ENCODE results near the gene NLK.
A peak's percentile ranks its signal among the peaks of the same experiment; 100 is the strongest.
"Not testable (repeated sequence)": the region's sequence is repeated elsewhere in the genome, so short reads cannot be mapped to it uniquely, and the experiment has no call there.

The NLK gene

GRCh38 chr17:28029044-28029443, 13.4 kb upstream of the NLK start:
- no peak overlapping the region for H3K4me3 ChIP-seq (ENCODE audit: low read length)

GRCh38 chr17:28030386-28030785, 12.1 kb upstream of the NLK start:
- DNase-seq (ENCODE audit: low read depth) = no peak
- TF ChIP-seq CTCF (conservative IDR thresholded peaks at IDR 0.05; ENCODE audit: low read length) = no peak
- H3K4me3 ChIP-seq (ENCODE audit: low read length) = no peak overlapping the region

More at GRCh38 chr17:28029044-28029443, 13.4 kb upstream of the NLK start:
- no peak for TF ChIP-seq CTCF (conservative IDR thresholded peaks at IDR 0.05; ENCODE audit: low read length)
- no peak for DNase-seq (ENCODE audit: low read depth)

- DNase-seq (ENCODE audit: low read depth) = no peak
- no peak overlapping the region for H3K4me3 ChIP-seq (ENCODE audit: low read length)
- no peak for TF ChIP-seq CTCF (conservative IDR thresholded peaks at IDR 0.05; ENCODE audit: low read length)
Observed at GRCh38 chr17:28031174-28031573, 11.3 kb upstream of the NLK start.

DNA sequence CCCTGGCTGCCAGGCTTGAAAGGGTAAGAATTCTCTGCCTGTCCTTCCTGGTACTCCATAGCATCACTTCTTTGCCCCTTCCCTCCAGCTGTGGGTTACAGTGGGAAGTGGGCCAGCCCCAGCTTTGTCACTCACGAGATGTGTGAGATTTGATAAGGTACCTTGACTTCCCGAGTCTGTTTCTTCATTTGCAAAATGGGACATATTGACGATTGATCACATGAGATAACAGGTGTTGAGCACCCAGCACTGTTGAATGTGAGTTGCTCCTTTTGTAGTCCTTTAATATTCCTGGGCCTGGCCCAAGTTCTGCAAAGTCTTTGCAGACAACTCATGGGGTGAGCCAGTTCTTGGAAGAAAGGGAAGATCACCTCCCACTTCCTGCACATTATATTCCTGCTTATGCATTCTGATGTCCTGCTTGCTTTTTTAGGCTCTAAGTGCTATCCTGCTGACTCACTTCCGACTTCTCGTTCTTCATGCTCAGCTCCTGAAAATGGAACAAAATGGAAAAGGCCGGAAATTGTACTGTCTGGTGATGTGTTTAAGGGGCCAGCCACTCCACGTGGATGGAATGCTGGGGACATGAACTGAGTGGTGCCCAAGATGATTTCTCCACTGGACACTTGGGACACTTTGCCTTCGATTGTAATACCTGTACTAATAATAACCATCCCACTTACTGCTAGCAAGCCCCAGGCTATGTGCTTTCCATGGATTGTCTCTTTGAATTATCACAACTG, 8.3 kb upstream of the NLK start:
- DNase-seq (ENCODE audit: low read depth) = peak; percentile 82
- no peak overlapping the region for H3K4me3 ChIP-seq (ENCODE audit: low read length)
- no peak for TF ChIP-seq CTCF (conservative IDR thresholded peaks at IDR 0.05; ENCODE audit: low read length)

GRCh38 chr17:28035452-28035851, 7.0 kb upstream of the NLK start:
- not testable (repeated sequence) for H3K4me3 ChIP-seq (ENCODE audit: low read length); DNase-seq (ENCODE audit: low read depth)

DNA sequence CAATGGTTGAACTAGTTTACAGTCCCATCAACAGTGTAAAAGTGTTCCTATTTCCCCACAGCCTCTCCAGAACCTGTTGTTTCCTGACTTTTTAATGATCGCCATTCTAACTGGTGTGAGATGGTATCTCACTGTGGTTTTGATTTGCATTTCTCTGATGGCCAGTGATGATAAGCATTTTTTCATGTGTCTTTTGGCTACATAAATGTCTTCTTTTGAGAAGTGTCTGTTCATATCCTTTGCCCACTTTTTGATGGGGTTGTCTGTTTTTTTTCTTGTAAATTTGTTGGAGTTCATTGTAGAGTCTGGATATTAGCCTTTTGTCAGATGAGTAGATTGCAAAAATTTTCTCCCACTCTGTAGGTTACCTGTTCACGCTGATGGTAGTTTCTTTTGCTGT, 6.6 kb upstream of the NLK start:
- DNase-seq (ENCODE audit: low read depth); H3K4me3 ChIP-seq (ENCODE audit: low read length): not testable (repeated sequence)

GRCh38 chr17:28038802-28039201, 3.7 kb upstream of the NLK start:
- no peak for TF ChIP-seq CTCF (conservative IDR thresholded peaks at IDR 0.05; ENCODE audit: low read length)
- peak; percentile 49 for DNase-seq (ENCODE audit: low read depth)
- H3K4me3 ChIP-seq (ENCODE audit: low read length) = no peak overlapping the region

- no peak for DNase-seq (ENCODE audit: low read depth)
- TF ChIP-seq CTCF (conservative IDR thresholded peaks at IDR 0.05; ENCODE audit: low read length) = no peak
- no peak overlapping the region for H3K4me3 ChIP-seq (ENCODE audit: low read length)
Observed at GRCh38 chr17:28039251-28039650, 3.2 kb upstream of the NLK start.
